ENCODE results near the gene KPNA3.
"Not testable (repeated sequence)": the region's sequence is repeated elsewhere in the genome, so short reads cannot be mapped to it uniquely, and the experiment has no call there.

The KPNA3 gene

GRCh38 chr13:49716615-49717014 lies 75.9 kb downstream of the KPNA3 start:
- Histone ChIP-seq H3K27ac (no peak overlapping the region), H3K36me3 (ENCODE audit: insufficient read depth, low read length) (peaks cover 81% of the 10 kb centered on the region)

DNA sequence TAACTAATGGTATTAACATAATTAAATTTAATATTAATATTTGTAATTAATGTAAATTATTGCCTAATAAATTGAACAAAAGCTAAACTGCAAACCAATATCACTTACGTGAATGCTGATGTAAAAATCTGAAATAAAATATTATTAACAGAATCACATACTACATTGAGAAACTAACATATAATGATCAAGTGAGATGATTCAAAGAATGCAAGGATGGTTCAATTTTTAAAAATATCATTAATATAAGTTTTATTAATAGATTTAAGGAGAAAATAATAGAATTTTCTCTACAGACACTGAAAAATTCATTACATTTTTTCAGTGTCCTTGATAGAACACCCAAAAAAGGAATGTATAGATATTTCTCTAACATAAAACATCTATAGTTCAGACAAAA lies 77.7 kb downstream of the KPNA3 start:
- peaks cover 81% of the 10 kb centered on the region for H3K36me3 ChIP-seq (ENCODE audit: insufficient read depth, low read length)
- TF ChIP-seq EZH2 (IDR thresholded peaks at IDR 0.05) (no peak), FOXP2 (optimal IDR thresholded peaks at IDR 0.05; ENCODE audit: control extremely low read depth, extremely low read length, insufficient read depth) (no peak), POLR2AphosphoS5 (IDR thresholded peaks at IDR 0.05; ENCODE audit: borderline replicate concordance, low read depth, low read length) (no peak)
- no peaks in the 10 kb centered on the region for H3K9me3 ChIP-seq (ENCODE audit: low read depth, low read length)
- H3K4me3 ChIP-seq = no peak overlapping the region
- DNase-seq (ENCODE audit: low read depth, low spot score) = no peak
- no peak overlapping the region for H3K9ac ChIP-seq (ENCODE audit: insufficient read length)
- H3K27ac ChIP-seq = no peak overlapping the region

More at GRCh38 chr13:49716615-49717014, 75.9 kb downstream of the KPNA3 start:
- Histone ChIP-seq H3K4me3 (no peak overlapping the region), H3K9ac (ENCODE audit: insufficient read length) (no peak overlapping the region), H3K9me3 (ENCODE audit: low read depth, low read length) (no peaks in the 10 kb centered on the region)
- TF ChIP-seq FOXP2 (optimal IDR thresholded peaks at IDR 0.05; ENCODE audit: control extremely low read depth, extremely low read length, insufficient read depth) (no peak), POLR2AphosphoS5 (IDR thresholded peaks at IDR 0.05; ENCODE audit: borderline replicate concordance, low read depth, low read length) (no peak), EZH2 (IDR thresholded peaks at IDR 0.05) (no peak)
- no peak for DNase-seq (ENCODE audit: low read depth, low spot score)

- Histone ChIP-seq H3K36me3 (ENCODE audit: insufficient read depth, low read length) (peaks cover 69% of the 10 kb centered on the region), H3K9ac (ENCODE audit: insufficient read length) (no peak overlapping the region), H3K27ac (no peak overlapping the region), H3K9me3 (ENCODE audit: low read depth, low read length) (no peaks in the 10 kb centered on the region), H3K4me3 (no peak overlapping the region)
- TF ChIP-seq EZH2 (IDR thresholded peaks at IDR 0.05) (no peak), POLR2AphosphoS5 (IDR thresholded peaks at IDR 0.05; ENCODE audit: borderline replicate concordance, low read depth, low read length) (no peak), FOXP2 (optimal IDR thresholded peaks at IDR 0.05; ENCODE audit: control extremely low read depth, extremely low read length, insufficient read depth) (no peak)
- DNase-seq (ENCODE audit: low read depth, low spot score) = no peak
These were observed 81.1 kb downstream of the KPNA3 start for GRCh38 chr13:49711218-49711863.

- H3K9ac ChIP-seq (ENCODE audit: insufficient read length) = not testable (repeated sequence)
These were observed 88.2 kb downstream of the KPNA3 start for GRCh38 chr13:49704264-49704663.

GRCh38 chr13:49701491-49701890 lies 91.0 kb downstream of the KPNA3 start:
- no peak for TF ChIP-seq FOXP2 (optimal IDR thresholded peaks at IDR 0.05; ENCODE audit: control extremely low read depth, extremely low read length, insufficient read depth)
- TF ChIP-seq EZH2 (IDR thresholded peaks at IDR 0.05) = no peak
- no peak for TF ChIP-seq POLR2AphosphoS5 (IDR thresholded peaks at IDR 0.05; ENCODE audit: borderline replicate concordance, low read depth, low read length)
- H3K36me3 ChIP-seq (ENCODE audit: insufficient read depth, low read length) = peaks cover 58% of the 10 kb centered on the region
- H3K9me3 ChIP-seq (ENCODE audit: low read depth, low read length) = no peaks in the 10 kb centered on the region
- H3K4me3 ChIP-seq = no peak overlapping the region
- no peak for DNase-seq (ENCODE audit: low read depth, low spot score)
- H3K27ac ChIP-seq = no peak overlapping the region
- H3K9ac ChIP-seq (ENCODE audit: insufficient read length) = no peak overlapping the region

More at GRCh38 chr13:49704264-49704663, 88.2 kb downstream of the KPNA3 start:
- not testable (repeated sequence) for H3K27ac ChIP-seq; DNase-seq (ENCODE audit: low read depth, low spot score); H3K4me3 ChIP-seq; H3K9me3 ChIP-seq (ENCODE audit: low read depth, low read length)
- peaks cover 61% of the 10 kb centered on the region for H3K36me3 ChIP-seq (ENCODE audit: insufficient read depth, low read length)

DNA sequence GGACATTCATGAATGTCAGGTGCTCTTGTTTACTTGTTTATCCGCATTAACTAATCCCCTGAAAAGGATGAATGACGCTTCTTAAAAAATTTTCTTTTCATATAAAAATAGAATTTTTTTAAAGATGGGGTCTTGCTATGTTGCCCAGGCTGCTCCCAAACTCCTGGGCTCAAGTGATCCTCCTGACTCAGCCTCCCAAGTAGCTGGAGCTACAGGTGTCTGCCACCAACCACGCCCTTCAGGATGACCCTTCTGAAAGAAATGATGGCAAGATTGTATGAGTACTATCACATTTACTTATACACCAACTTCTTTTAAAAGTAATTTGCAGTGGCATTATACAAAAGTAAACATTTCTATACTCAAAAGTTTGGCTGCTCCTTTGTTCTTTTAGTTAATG lies 95.0 kb downstream of the KPNA3 start:
- no peak for TF ChIP-seq POLR2AphosphoS5 (IDR thresholded peaks at IDR 0.05; ENCODE audit: borderline replicate concordance, low read depth, low read length)
- TF ChIP-seq EZH2 (IDR thresholded peaks at IDR 0.05) = no peak
- TF ChIP-seq FOXP2 (optimal IDR thresholded peaks at IDR 0.05; ENCODE audit: control extremely low read depth, extremely low read length, insufficient read depth) = no peak
- Histone ChIP-seq H3K27ac (no peak overlapping the region), H3K4me3 (no peak overlapping the region), H3K36me3 (ENCODE audit: insufficient read depth, low read length) (peaks cover 37% of the 10 kb centered on the region), H3K9me3 (ENCODE audit: low read depth, low read length) (no peaks in the 10 kb centered on the region), H3K9ac (ENCODE audit: insufficient read length) (no peak overlapping the region)
- no peak for DNase-seq (ENCODE audit: low read depth, low spot score)

GRCh38 chr13:49694446-49694845 lies 98.0 kb downstream of the KPNA3 start:
- no peak overlapping the region for H3K9ac ChIP-seq (ENCODE audit: insufficient read length)
- H3K4me3 ChIP-seq = no peak overlapping the region
- peak overlapping the region; percentile 26; the same call in 1 of the 2 replicates for H3K27ac ChIP-seq
- peaks cover 13% of the 10 kb centered on the region; the same call in 1 of the 2 replicates for H3K36me3 ChIP-seq (ENCODE audit: insufficient read depth, low read length)
- no peaks in the 10 kb centered on the region for H3K9me3 ChIP-seq (ENCODE audit: low read depth, low read length)
- no peak for DNase-seq (ENCODE audit: low read depth, low spot score)
- TF ChIP-seq EZH2 (IDR thresholded peaks at IDR 0.05) (no peak), POLR2AphosphoS5 (IDR thresholded peaks at IDR 0.05; ENCODE audit: borderline replicate concordance, low read depth, low read length) (no peak), FOXP2 (optimal IDR thresholded peaks at IDR 0.05; ENCODE audit: control extremely low read depth, extremely low read length, insufficient read depth) (no peak)

DNA sequence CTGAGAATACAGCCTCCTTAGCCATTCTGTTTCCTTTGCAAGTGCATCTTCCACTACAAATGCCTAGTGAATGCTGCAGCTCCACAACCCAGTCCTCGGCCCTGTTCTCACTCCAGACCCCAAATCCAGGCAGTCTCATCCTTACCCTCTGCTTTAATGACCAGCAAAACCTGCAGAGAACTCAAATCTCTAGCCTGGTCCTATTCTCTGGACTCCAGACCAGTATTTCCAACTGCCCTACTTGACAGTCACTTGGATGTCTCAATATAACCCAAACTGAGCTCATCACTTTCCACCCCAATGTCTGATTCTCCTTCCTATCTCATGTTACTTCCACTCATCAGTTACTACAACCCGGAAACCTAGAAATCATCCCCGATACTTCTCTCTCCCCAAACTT lies 98.6 kb downstream of the KPNA3 start:
- no peak overlapping the region for H3K9ac ChIP-seq (ENCODE audit: insufficient read length)
- peaks cover 15% of the 10 kb centered on the region for H3K36me3 ChIP-seq (ENCODE audit: insufficient read depth, low read length)
- H3K9me3 ChIP-seq (ENCODE audit: low read depth, low read length) = no peaks in the 10 kb centered on the region
- no peak overlapping the region for H3K4me3 ChIP-seq
- TF ChIP-seq EZH2 (IDR thresholded peaks at IDR 0.05) = no peak
- TF ChIP-seq FOXP2 (optimal IDR thresholded peaks at IDR 0.05; ENCODE audit: control extremely low read depth, extremely low read length, insufficient read depth) = no peak
- TF ChIP-seq POLR2AphosphoS5 (IDR thresholded peaks at IDR 0.05; ENCODE audit: borderline replicate concordance, low read depth, low read length) = no peak; the same call in 1 of the 2 replicates
- peak overlapping the region; percentile 94 for H3K27ac ChIP-seq
- no peak for DNase-seq (ENCODE audit: low read depth, low spot score)

DNA sequence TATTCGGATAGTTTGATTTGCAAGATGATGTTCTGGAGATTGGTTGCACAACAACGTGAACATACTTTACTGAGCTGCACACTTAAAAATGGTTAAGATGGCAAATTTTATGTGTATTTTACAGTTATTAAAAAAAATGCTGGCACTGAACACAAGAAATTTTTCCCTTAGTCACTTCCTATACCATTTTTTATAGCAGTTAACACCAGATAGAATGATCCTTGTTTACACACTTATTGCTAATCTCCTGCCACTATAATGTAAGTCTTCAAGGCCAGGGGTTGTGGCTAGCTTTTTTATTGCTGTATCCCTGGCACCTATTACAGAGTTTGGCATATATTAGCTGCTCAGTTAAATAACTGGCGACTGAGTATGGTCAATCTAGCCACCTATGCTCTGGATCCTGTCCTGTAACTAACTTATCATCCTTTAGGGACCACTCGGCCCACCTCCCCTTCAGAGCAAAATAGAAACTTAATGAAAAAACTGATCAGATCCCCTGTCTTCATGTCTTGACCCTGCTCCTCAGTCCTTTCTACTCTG lies 99.2 kb downstream of the KPNA3 start:
- Histone ChIP-seq H3K36me3 (ENCODE audit: insufficient read depth, low read length) (peaks cover 12% of the 10 kb centered on the region), H3K4me3 (no peak overlapping the region), H3K27ac (peak overlapping the region; percentile 94), H3K9ac (ENCODE audit: insufficient read length) (no peak overlapping the region), H3K9me3 (ENCODE audit: low read depth, low read length) (no peaks in the 10 kb centered on the region)
- DNase-seq (ENCODE audit: low read depth, low spot score) = no peak
- TF ChIP-seq EZH2 (IDR thresholded peaks at IDR 0.05) = no peak
- no peak for TF ChIP-seq POLR2AphosphoS5 (IDR thresholded peaks at IDR 0.05; ENCODE audit: borderline replicate concordance, low read depth, low read length)
- no peak for TF ChIP-seq FOXP2 (optimal IDR thresholded peaks at IDR 0.05; ENCODE audit: control extremely low read depth, extremely low read length, insufficient read depth)
